GDM1 (cell line): ENCODE results near the gene SLC35A4.
A peak's percentile ranks its signal among the peaks of the same experiment; 100 is the strongest.
"Not testable (repeated sequence)": the region's sequence is repeated elsewhere in the genome, so short reads cannot be mapped to it uniquely, and the experiment has no call there.

Source experiments
- DNase-seq: peaks from one replicate; lab custom pipeline; 2025; lab: John Stamatoyannopoulos, UW

The SLC35A4 gene

GRCh38 chr5:140591747-140592372, 27.2 kb downstream of the SLC35A4 start:
- no peak for DNase-seq

GRCh38 chr5:140593070-140593469, 28.4 kb downstream of the SLC35A4 start:
- not testable (repeated sequence) for DNase-seq

GRCh38 chr5:140594169-140594568, 29.5 kb downstream of the SLC35A4 start:
- no peak for DNase-seq

DNA sequence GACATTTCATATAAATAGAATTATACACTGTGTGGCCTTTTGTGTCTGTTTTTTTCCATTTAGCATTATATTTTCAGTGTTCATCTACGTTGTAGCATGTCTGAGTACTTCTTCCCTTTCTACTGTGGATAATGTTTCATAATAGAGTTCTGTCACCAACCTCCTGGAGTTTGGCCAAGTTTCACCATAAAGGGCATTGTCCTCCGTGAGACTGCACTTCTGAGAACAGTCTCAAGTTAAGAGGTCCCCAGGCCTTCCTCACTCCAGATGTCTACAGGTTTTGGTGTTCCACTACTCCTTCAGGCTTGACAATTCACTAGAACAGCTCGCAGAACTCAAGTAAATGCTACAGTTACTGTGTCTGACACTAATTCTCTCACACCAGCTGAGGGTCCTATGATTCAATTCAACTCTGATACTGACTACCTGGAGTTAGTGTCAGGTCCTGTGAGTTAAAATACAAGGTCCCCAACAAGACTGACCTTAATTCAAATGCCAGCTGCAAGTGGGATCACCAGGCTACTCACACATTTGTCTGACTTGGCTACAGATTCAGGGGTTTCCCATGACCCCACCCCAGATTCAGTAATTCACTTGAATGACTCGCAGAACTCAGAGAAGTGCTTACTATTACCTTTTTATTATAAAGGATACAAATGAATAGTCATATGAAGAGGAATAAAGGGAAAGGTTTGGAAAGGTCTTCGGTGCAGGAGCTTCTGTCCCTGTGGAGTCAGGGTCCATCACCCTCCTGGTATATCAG, 31.1 kb downstream of the SLC35A4 start:
- no peak for DNase-seq

DNA sequence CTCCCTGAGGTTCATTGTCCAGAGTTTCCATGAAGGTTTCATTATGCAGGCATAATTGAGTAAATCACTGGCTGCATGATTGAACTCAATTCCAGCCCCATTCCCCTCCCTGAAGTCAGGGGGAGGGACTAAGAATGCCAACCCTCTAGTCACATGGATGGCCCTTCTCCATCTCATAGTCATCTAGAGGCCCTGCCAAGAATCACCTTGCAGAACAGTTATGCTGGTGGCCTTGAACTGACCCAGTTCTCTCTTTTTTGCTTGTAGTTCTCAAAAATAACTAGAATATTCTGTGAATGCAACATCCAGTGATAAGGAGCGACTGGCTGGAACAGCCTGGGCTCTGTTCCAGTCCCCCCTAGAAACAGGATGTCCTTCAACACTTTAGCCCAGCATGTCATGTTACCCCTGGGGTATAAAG, 31.7 kb downstream of the SLC35A4 start:
- DNase-seq, result no peak

GRCh38 chr5:140598836-140599235, 34.2 kb downstream of the SLC35A4 start:
- no peak for DNase-seq

GRCh38 chr5:140600096-140600495, 35.5 kb downstream of the SLC35A4 start:
- no peak for DNase-seq

- no peak for DNase-seq
Measured at GRCh38 chr5:140602147-140602546, 37.5 kb downstream of the SLC35A4 start.

- DNase-seq, result not testable (repeated sequence)
Measured at GRCh38 chr5:140603446-140603698, 38.7 kb downstream of the SLC35A4 start.

- DNase-seq, result no peak
Measured at GRCh38 chr5:140603734-140604133, 39.1 kb downstream of the SLC35A4 start.

DNA sequence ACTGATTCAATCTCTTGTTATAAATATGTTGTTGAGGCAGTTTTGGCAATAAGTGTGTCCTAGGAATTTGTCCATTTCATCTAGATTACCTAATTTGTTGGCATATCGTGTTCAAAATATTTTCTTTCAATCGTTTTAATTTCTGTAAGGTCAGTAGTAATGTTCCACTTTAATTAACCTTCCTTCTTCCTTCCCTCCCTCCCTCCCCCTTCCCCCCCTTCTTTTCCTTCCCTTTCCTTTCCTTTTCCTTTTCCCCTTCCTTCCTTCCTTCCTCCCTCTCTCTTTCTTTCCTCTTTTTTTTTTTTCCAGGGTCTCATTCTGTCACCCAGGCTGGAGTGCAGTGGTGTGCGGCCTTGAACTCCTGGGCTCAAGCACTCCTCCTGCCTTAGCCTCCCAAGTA, 41.3 kb downstream of the SLC35A4 start:
- no peak for DNase-seq

DNA sequence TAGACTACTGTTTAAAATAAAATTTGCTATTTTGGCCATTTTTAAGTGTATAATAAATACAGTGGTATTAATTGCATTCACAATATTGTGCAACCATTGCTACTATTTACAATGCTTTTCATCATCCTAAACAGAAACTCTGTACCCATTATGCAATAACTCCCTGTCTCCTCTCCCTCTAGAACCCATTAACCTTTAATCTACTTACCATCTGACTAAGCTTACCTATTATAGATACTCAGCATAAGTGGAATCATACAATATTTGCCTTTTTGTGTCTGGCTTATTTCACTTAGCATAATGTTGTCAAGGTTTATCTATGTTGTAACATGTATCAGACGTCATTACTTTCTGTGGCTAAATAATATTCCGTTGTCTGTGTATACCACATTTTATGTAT, 42.4 kb downstream of the SLC35A4 start:
- no peak for DNase-seq

DNA sequence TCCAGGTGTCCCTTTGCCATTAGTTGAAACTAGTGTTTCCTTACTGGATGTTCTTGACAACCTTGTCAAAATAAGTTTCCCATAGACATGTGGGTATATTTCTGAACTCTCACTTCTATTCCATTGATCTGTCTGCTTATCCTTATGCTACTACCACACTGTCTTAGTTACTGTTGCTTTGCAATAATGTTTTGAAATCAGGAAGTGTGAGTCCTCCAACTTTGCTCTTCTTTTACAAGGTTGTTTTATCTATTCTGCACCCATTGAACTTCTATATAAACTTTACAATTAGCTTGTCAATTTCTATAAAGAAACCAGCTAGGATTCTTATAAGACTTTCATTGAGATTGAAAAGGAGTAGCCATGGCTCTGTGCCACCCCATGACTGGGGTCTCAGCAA, 44.1 kb downstream of the SLC35A4 start:
- DNase-seq, result no peak

GRCh38 chr5:140609126-140609525, 44.5 kb downstream of the SLC35A4 start:
- DNase-seq, result no peak

DNA sequence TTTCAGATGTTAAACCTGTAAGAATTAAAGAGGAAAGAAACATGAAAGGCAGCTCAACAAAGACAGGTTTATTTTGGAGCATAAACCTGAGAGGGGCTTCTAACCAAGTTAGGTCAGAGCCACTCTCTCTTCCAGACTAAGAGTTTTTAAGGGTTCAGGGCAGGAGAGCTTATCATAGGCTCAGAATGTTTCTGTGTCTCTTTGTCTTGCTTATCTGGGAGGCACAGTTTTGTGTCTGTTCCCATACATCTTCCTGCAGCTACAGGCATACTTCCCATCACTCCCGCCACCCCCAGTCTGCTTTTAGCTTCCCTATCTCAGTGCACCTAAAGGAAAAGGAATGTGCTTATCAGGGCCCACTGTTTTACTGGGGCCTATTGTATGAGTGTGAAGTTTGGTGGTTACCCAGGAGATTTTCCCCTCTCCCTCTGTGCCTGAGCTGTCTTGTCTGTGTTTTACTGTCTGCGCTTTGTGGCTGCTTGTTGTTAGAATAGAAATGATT, 46.4 kb downstream of the SLC35A4 start:
- DNase-seq, result peak; percentile 7
